Breast epithelium (tissue), 4 donors: ENCODE results near the gene STXBP5. TPM values are rescaled to one million over a fixed set of nuclear protein-coding genes. Genes with fewer than 3 reads are reported as not detected.

ENCODE experiments used
- DNase-seq, 2 donors: peaks; one replicate each; pipeline ENCODE4 v3.0.0-alpha.2; 2019; ENCODE audit warnings: low spot score in 2 of 2
- H3K27ac ChIP-seq, 2 donors: fragments of 200-600 bp; sonication (generic) in 1 of 2; one replicate each; pipeline ENCODE4 v1.5.1; 2016 to 2019; ENCODE audit warnings: mild to moderate bottlenecking in 1 of 2
- H3K27me3 ChIP-seq, 2 donors: fragments of 200-600 bp; sonication (generic) in 1 of 2; one replicate each; pipeline versions ENCODE4 v1.5.1 to v1.6.0; 2017 to 2019; ENCODE audit warnings: control low read depth in 1 of 2, mild to moderate bottlenecking in 1 of 2
- H3K36me3 ChIP-seq: fragments of 200-600 bp; one replicate; pipeline ENCODE4 v1.5.1; 2019
- H3K4me1 ChIP-seq, 2 donors: fragments of 200-600 bp; sonication (generic); one replicate each; pipeline ENCODE4 v1.5.1; 2016 to 2019; ENCODE audit warnings: control low read depth in 1 of 2
- H3K4me3 ChIP-seq, 3 donors: fragments of 200-600 bp; sonication (generic); 1 replicate in 2 of 3; 2 replicates in 1 of 3; pipeline ENCODE4 v1.5.1; 2016 to 2019; ENCODE audit warnings: mild to moderate bottlenecking in 3 of 3, moderate library complexity in 2 of 3
- H3K9me3 ChIP-seq, 2 donors: fragments of 200-600 bp; sonication (generic) in 1 of 2; one replicate each; pipeline ENCODE4 v1.5.1; 2016 to 2019; ENCODE audit warnings: control low read depth in 1 of 2
- POLR2A ChIP-seq: fragments of 450-650 bp; IDR thresholded peaks from one replicate; pipeline ENCODE4 v1.6.1; 2016; ENCODE audit warnings: antibody characterized with exemption, mild to moderate bottlenecking, moderate library complexity
- POLR2AphosphoS5 ChIP-seq, 3 donors: sonication (generic); formaldehyde crosslinking; IDR thresholded peaks; one replicate each; pipeline ENCODE4 v1.6.1; 2017; ENCODE audit warnings: antibody characterized with exemption in 3 of 3
- intact Hi-C: fragments of 100-400 bp; cut with DNase I; formaldehyde crosslinking; loops from one replicate; pipeline ENCODE4 v1.15.1; 2023; ENCODE audit warnings: low total_unique reads
- total RNA-seq, 3 donors: library from RNA; depleted of rRNA; stranded (reverse); fragments of >200 nt; gene quantifications; one replicate each; pipeline ENCODE4 v1.1.0, GENCODE V29; 2016
- TF ChIP-seq, protein P1 (sequence below), 3 donors: fragments of 450-650 bp; IDR thresholded peaks; one replicate each; pipeline ENCODE4 v1.5.1; 2016 to 2017; ENCODE audit warnings: antibody characterized with exemption in 3 of 3, mild to moderate bottlenecking in 3 of 3, moderate library complexity in 3 of 3

Gene STXBP5
- total RNA-seq, 3 donors from 2014 or later, result 21.3 to 43.6 (median 26.9) TPM

DNA sequence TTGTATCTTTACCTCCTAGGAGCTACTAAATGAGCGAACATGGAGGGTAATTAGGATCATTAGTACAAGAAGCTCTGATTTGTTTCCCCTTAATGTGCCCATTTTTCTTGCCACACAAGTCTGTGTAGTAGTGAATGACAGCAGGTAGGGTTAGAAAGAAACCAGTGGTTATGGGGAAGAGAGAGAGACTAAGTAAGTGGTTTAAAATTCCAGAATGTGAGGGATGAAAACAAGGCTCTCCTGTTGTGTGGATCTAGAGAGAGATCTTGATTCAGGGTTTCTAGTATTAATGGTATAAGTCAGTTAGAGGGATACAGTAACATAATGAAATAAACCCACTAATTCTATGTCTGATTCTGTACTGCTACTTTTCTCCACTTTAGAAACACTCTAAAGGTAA is 22.7 kb downstream of the STXBP5 start:
- no peaks in the 10 kb centered on the region for H3K36me3 ChIP-seq
- DNase-seq, result no peak
- no peaks in the 10 kb centered on the region for H3K27me3 ChIP-seq
- H3K4me1 ChIP-seq, result no peaks in the 10 kb centered on the region
- no peak overlapping the region for H3K27ac ChIP-seq
- H3K9me3 ChIP-seq, result no peaks in the 10 kb centered on the region
- no peak for TF ChIP-seq POLR2AphosphoS5 (IDR thresholded peaks at IDR 0.05)
- TF ChIP-seq, protein P1, sequence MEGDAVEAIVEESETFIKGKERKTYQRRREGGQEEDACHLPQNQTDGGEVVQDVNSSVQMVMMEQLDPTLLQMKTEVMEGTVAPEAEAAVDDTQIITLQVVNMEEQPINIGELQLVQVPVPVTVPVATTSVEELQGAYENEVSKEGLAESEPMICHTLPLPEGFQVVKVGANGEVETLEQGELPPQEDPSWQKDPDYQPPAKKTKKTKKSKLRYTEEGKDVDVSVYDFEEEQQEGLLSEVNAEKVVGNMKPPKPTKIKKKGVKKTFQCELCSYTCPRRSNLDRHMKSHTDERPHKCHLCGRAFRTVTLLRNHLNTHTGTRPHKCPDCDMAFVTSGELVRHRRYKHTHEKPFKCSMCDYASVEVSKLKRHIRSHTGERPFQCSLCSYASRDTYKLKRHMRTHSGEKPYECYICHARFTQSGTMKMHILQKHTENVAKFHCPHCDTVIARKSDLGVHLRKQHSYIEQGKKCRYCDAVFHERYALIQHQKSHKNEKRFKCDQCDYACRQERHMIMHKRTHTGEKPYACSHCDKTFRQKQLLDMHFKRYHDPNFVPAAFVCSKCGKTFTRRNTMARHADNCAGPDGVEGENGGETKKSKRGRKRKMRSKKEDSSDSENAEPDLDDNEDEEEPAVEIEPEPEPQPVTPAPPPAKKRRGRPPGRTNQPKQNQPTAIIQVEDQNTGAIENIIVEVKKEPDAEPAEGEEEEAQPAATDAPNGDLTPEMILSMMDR (IDR thresholded peaks at IDR 0.05), result no peak
- TF ChIP-seq POLR2A, result no peak
- no peak overlapping the region for H3K4me3 ChIP-seq
- intact Hi-C loops, result loop anchor here (5.0 kb wide), 1 partner anchor 1245 kb away; no protein-coding TSS in a partner anchor

DNA sequence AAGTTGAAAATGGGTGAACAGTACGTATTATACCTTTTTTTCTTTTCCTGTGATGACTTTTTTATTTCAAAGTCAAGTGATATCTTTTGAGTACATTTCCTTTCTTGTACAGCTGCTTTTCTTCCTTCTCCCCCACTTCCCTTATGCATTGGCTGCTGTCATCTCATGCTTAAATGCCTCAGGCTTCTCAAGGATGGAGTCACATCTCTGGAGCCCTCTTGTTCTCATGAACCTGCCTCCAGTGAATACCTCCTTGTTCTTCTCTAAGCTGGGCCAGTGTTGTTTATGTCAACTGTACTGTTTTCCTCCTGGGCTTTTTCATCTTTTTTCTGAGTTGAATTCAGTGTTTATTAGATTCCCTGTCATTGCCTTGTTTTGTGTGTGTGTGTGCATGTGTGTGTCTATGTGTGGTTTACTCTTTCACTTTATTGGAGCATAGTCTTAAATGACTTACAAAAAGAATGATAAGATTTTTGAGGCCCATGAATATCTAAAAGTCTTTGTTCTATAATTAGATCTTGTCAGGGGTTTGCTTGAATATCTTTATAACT is 23.6 kb downstream of the STXBP5 start:
- H3K36me3 ChIP-seq, result no peaks in the 10 kb centered on the region
- H3K4me1 ChIP-seq, result no peaks in the 10 kb centered on the region
- no peaks in the 10 kb centered on the region for H3K9me3 ChIP-seq
- H3K27me3 ChIP-seq, result no peaks in the 10 kb centered on the region
- TF ChIP-seq POLR2A, result no peak
- TF ChIP-seq, protein P1 (IDR thresholded peaks at IDR 0.05), result no peak
- TF ChIP-seq POLR2AphosphoS5 (IDR thresholded peaks at IDR 0.05), result no peak
- H3K4me3 ChIP-seq, result no peak overlapping the region
- no peak overlapping the region for H3K27ac ChIP-seq
- DNase-seq, result no peak
- intact Hi-C loops, result loop anchor here (5.0 kb wide), 1 partner anchor 1244 kb away; no protein-coding TSS in a partner anchor

DNA sequence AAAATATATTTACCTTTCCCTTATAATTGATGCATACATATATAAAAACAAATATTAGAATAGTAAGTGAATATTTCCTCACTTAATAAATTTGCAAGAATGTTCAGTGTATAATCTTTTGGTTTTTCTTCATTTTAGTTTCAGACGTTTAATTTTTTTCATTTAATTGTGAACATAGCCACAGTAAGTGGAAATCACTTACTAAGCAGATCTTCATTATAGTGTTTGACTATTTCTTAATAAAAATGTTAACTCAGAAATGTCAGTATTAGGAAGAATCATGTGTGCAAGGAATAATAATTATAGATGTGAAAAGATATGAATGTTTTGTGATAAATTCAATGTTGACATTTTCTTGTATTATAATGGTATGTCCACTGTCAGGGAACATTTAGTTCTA is 27.4 kb downstream of the STXBP5 start:
- TF ChIP-seq POLR2A (no peak), POLR2AphosphoS5 (IDR thresholded peaks at IDR 0.05) (no peak)
- TF ChIP-seq, protein P1 (IDR thresholded peaks at IDR 0.05), result no peak
- intact Hi-C loops, result no loop called here
- Histone ChIP-seq H3K9me3 (no peaks in the 10 kb centered on the region), H3K4me3 (no peak overlapping the region), H3K36me3 (no peaks in the 10 kb centered on the region), H3K4me1 (no peaks in the 10 kb centered on the region), H3K27me3 (no peaks in the 10 kb centered on the region), H3K27ac (no peak overlapping the region)
- DNase-seq, result no peak

DNA sequence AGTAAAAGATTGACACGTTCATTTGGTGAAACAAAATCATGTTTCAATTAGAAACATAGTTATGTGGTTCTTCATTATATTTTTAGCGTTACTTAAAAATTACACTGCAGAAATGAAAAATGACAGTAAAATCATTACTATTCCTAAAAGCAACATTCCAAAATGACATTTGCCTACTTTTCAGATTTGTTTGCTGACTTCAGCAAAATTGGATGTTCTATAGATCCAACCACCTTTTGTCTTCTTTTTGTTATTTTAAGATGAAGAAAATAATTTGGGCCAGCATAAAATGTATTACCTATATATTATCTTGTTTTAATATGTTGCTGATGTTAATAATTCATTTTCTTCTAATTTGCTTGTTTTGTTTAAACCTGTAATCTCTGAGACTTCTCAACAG is 30.5 kb downstream of the STXBP5 start:
- TF ChIP-seq, protein P1 (IDR thresholded peaks at IDR 0.05), result no peak
- no peak for TF ChIP-seq POLR2A
- TF ChIP-seq POLR2AphosphoS5 (IDR thresholded peaks at IDR 0.05), result no peak
- Histone ChIP-seq H3K36me3 (no peaks in the 10 kb centered on the region), H3K27ac (no peak overlapping the region), H3K4me1 (no peaks in the 10 kb centered on the region), H3K9me3 (no peaks in the 10 kb centered on the region), H3K27me3 (no peaks in the 10 kb centered on the region), H3K4me3 (no peak overlapping the region)
- DNase-seq, result no peak
- intact Hi-C loops, result no loop called here

DNA sequence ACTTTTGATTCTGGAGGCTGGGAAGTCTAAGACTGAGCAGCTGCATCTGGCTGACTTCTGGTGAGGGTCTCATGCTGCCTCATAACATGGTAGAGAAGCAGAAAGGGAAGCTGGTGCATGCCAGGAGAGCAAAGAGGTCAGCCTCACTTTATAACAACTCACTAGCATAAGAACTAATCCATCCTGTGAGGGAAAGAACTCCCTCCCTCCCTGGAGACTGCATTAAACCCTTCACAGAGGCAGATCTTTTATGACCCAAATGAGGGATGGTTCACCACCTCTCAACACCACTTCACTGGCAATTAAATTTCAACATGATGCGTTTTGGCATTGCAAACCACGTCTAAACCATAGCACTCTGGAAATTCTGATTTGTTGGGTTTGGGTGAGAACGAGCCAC is 33.9 kb downstream of the STXBP5 start:
- H3K27me3 ChIP-seq, result no peaks in the 10 kb centered on the region
- no peaks in the 10 kb centered on the region for H3K36me3 ChIP-seq
- intact Hi-C loops, result no loop called here
- no peaks in the 10 kb centered on the region for H3K9me3 ChIP-seq
- H3K27ac ChIP-seq, result no peak overlapping the region
- no peak for TF ChIP-seq POLR2AphosphoS5 (IDR thresholded peaks at IDR 0.05)
- TF ChIP-seq POLR2A, result no peak
- TF ChIP-seq, protein P1 (IDR thresholded peaks at IDR 0.05), result no peak
- no peaks in the 10 kb centered on the region for H3K4me1 ChIP-seq
- no peak overlapping the region for H3K4me3 ChIP-seq
- DNase-seq, result no peak
